Nephron progenitor cell (in vitro differentiated cells): ENCODE data around the gene TUBB2B.
A peak's percentile ranks its signal among the peaks of the same experiment; 100 is the strongest.

Experiments used
- DNase-seq: peaks from one replicate; pipeline ENCODE4 v3.0.0; 2021
- H3K27ac Mint-ChIP-seq: 2 replicates; pipeline ENCODE4 v1.8.0; 2021; ENCODE audit warnings: mild to moderate bottlenecking, moderate library complexity, mixed read lengths
- H3K27me3 Mint-ChIP-seq: 2 replicates; pipeline ENCODE4 v1.8.0; 2021; ENCODE audit warnings: mild to moderate bottlenecking, low read depth, mixed read lengths; ENCODE audit not compliant: poor library complexity
- H3K36me3 Mint-ChIP-seq: 2 replicates; pipeline ENCODE4 v1.8.0; 2021; ENCODE audit warnings: low read depth, mixed read lengths
- H3K4me1 Mint-ChIP-seq: 2 replicates; pipeline ENCODE4 v1.8.0; 2021; ENCODE audit warnings: mixed read lengths
- H3K4me3 Mint-ChIP-seq: 2 replicates; pipeline ENCODE4 v1.8.0; 2021; ENCODE audit warnings: mild to moderate bottlenecking, moderate library complexity, mixed read lengths
- H3K9me3 Mint-ChIP-seq: 2 replicates; pipeline ENCODE4 v1.8.0; 2021; ENCODE audit warnings: mild to moderate bottlenecking, moderate library complexity, mixed read lengths
- TF ChIP-seq, protein P1 (sequence below): fragments of 200-600 bp; sonication (generic); IDR thresholded peaks from 2 replicates; pipeline ENCODE4 v1.5.0; 2021; ENCODE audit warnings: antibody characterized with exemption

TUBB2B gene

DNA sequence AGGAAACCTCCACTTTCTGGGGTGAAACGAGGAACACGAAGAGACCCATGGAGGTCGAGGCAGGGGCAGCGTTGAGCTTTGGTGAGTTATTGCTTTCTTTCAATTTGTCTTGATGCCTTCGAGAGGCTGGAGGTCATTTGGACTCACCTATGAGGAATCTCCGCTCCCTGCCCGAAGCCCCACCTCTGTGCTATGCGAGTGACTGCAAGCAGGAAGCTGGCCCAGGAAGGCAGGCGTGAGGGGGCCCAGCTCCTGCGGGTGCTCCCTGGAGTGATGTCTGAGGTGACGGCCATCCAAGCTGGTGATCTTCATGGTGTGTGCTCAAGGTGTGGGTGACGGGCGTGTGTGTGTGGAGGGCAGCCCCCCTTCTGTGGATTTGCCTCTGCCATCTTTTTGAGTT is 44.3 kb upstream of the TUBB2B start:
- no peak overlapping the region for H3K4me3 Mint-ChIP-seq
- peaks cover 66% of the 10 kb centered on the region for H3K36me3 Mint-ChIP-seq
- peak overlapping the region; percentile 91 for H3K27ac Mint-ChIP-seq
- DNase-seq = no peak
- TF ChIP-seq, protein P1, sequence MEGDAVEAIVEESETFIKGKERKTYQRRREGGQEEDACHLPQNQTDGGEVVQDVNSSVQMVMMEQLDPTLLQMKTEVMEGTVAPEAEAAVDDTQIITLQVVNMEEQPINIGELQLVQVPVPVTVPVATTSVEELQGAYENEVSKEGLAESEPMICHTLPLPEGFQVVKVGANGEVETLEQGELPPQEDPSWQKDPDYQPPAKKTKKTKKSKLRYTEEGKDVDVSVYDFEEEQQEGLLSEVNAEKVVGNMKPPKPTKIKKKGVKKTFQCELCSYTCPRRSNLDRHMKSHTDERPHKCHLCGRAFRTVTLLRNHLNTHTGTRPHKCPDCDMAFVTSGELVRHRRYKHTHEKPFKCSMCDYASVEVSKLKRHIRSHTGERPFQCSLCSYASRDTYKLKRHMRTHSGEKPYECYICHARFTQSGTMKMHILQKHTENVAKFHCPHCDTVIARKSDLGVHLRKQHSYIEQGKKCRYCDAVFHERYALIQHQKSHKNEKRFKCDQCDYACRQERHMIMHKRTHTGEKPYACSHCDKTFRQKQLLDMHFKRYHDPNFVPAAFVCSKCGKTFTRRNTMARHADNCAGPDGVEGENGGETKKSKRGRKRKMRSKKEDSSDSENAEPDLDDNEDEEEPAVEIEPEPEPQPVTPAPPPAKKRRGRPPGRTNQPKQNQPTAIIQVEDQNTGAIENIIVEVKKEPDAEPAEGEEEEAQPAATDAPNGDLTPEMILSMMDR = no peak
- peaks cover 20% of the 10 kb centered on the region for H3K4me1 Mint-ChIP-seq
- no peaks in the 10 kb centered on the region for H3K27me3 Mint-ChIP-seq
- no peaks in the 10 kb centered on the region for H3K9me3 Mint-ChIP-seq

DNA sequence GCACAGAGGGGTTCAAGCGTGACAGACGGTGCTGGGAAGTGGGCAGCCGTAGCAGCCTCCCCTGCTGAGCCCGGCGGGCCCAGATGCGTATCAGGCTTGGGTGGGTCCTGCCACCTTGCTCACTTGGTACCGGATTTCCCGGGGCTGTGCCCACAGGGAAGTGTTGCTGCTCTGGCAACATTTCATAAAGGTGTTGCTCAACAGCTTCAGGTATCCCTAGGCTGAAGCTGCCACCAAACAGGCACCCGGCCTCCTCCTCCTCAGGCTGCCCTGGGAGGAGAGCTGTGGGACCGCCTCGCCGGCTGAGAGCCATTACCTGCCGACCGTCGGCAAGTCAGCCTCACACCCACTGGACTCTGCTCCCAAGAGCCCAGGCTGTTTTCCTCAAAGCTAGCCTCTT is 42.8 kb upstream of the TUBB2B start:
- peaks cover 68% of the 10 kb centered on the region for H3K36me3 Mint-ChIP-seq
- no peak for DNase-seq
- no peak overlapping the region for H3K4me3 Mint-ChIP-seq
- no peaks in the 10 kb centered on the region for H3K9me3 Mint-ChIP-seq
- TF ChIP-seq, protein P1 = no peak
- H3K4me1 Mint-ChIP-seq = peaks cover 16% of the 10 kb centered on the region
- no peak overlapping the region for H3K27ac Mint-ChIP-seq
- no peaks in the 10 kb centered on the region for H3K27me3 Mint-ChIP-seq

DNA sequence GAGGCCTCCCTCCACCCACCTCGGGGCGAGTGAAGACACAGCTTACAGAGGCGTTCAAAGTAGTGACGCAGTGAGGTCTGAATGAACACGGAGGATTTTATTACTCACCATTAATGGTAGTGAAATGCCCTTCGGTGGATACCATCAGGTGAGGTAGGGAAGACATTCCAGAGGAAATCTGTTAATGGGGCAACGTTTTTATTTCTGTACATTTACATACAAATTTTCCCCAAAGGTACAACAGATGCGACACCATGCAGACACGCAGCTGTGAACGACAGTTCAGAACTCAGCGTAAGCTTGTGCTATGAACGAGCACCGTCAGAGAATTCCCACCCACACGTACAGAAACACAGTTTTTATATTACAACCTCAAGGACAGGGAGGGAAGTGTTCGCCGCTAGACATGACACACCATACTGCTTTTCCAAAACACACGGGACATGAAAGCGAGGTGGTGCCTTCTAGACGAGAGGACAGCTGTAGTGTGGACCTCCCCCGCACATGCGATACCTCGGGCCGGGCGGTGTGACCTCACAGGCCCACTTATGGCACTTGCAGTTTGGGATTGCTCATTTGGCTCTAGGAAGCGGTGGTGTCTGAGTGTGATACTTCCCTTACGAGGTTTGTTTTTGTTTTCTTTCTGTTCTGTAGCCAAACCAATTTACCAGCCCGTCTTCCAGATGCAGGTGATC is 42.0 kb upstream of the TUBB2B start:
- Mint-ChIP-seq H3K4me1 (peaks cover 16% of the 10 kb centered on the region), H3K9me3 (no peaks in the 10 kb centered on the region), H3K4me3 (no peak overlapping the region), H3K27me3 (no peaks in the 10 kb centered on the region), H3K27ac (peak overlapping the region; percentile 53), H3K36me3 (peaks cover 74% of the 10 kb centered on the region)
- no peak for DNase-seq
- TF ChIP-seq, protein P1 = no peak

DNA sequence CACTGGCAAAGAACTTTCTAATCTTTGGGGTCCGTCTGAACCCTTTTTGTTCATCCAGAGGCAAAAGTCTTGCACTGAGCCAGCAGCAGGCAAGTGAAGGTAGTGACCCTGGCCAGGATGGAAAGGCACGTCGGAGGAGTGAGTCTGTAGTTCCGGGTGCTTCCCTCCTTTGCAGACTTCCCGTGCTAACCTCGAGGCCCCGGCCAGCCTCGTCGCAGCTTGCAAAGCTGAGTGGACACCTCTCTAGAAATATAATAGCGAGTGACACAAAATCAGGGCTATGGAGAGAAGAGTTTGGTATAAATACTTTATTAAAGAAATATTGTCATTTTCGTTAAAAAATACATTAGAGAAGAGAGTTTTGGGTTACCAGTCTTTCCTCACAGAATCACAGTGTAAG is 41.2 kb upstream of the TUBB2B start:
- Mint-ChIP-seq H3K4me1 (peaks cover 16% of the 10 kb centered on the region), H3K36me3 (peaks cover 68% of the 10 kb centered on the region), H3K27ac (peak overlapping the region; percentile 53), H3K9me3 (no peaks in the 10 kb centered on the region), H3K27me3 (no peaks in the 10 kb centered on the region), H3K4me3 (no peak overlapping the region)
- TF ChIP-seq, protein P1 = no peak
- DNase-seq = no peak

DNA sequence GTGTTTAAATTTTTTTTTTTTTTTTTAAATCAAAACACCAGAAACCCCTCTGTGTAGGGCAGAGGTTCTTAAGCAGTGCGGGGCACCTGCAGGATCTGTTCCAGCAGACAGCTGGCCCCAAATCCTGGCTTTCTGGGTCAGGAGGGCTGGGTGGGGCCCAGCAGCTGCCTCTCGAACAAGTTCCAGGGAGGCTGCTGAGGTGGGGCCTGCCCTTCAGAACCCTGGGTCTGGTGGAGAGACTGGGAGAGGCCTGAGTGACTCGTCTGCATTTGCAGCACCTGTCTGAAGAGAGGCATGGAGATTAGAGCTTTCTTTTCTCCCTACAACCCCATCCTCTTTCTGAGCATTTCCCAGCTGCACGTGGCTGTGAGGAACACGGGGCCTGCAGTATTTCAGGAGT is 39.7 kb upstream of the TUBB2B start:
- Mint-ChIP-seq H3K4me1 (peaks cover 24% of the 10 kb centered on the region), H3K27ac (no peak overlapping the region)

More for the DNA sequence above, 39.7 kb upstream of the TUBB2B start:
- TF ChIP-seq, protein P1 = no peak
- peaks cover 62% of the 10 kb centered on the region for H3K36me3 Mint-ChIP-seq
- no peak for DNase-seq
- H3K27me3 Mint-ChIP-seq = no peaks in the 10 kb centered on the region
- no peak overlapping the region for H3K4me3 Mint-ChIP-seq
- H3K9me3 Mint-ChIP-seq = no peaks in the 10 kb centered on the region
